ENCODE data around the gene DIS3L2.
"Not testable (repeated sequence)": the region's sequence is repeated elsewhere in the genome, so short reads cannot be mapped to it uniquely, and the experiment has no call there.

The DIS3L2 gene

GRCh38 chr2:232362174-232362900 lies 400.8 kb downstream of the DIS3L2 start:
- DNase-seq: no peak

- DNase-seq: not testable (repeated sequence)
These were observed 401.7 kb downstream of the DIS3L2 start for GRCh38 chr2:232363064-232363783.

DNA sequence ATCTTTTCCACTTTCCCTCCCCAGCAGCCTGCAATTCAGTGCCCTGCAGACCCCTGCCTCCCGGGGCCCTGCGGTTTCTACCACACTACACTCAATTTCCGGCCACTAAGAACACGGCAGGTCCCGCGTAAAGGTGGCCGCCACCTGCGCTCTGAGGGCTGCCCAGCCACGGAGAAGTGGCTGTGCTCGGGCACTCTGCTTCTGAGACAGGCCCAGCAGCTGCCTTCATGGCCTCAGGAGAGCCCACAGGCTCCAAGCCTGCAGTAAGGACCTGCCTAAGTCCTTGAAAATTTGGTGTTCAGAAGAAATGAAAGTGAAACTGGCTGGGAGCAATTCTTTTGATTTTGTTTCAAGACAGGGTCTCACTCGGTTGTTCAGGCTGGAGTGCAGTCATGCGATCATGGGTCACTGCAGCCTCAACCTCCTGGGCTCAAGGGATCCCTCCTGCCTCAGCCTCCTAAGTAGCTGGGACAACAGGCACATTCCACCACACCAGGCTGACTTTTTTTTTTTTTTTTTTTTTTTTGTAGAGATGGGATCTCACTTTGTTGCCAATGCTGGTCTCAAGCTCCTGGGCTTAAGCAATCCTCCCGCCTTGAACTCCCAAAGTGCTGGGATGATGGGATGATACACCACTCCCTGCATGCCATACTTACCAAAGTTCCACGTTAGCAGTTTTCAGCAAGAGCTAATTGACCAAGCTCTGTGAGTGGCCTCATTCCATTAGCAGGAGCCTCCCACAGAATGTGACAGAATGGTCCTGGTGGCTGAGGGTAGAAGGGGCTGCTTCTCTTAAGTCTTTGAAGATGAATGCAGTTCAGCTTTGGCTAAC lies 402.5 kb downstream of the DIS3L2 start:
- no peak for DNase-seq

DNA sequence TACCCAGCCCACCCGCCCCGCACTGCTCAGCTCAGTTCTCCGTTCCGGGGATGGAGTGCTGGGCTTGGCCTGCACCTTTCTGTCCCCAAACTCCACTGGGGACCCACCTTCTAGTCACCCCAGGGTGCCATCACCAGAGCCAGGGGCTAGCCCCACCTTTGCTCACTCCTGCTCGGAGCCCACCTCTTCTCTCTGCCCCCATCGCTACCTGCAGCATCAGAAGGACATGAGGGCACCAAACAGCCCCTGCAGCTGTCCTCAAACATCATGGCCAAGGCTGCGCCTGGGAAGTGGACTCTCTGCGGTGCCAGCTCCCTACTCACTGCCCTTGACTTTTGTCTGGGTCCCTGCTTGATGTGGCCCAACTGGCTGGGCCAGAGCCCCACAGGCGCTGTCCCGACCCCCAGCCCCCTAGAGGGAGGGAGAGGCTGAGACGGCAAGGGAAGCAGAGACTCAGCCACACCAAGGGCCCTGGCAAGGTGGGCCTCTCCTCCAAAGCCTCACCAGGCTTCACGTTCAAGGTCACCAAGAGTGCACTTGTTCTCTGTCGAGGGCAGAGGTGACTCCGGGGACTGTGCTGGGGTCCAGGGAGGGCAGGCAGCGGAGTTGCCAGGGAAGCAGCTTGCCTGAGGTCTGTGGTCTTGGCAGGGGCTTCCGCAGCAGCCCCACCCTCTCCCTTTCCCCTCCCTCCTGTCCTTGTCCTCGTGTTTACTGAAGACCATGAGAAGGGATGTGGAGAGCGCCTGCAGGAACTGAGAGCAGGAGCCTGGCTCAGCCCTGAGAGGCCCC lies 403.5 kb downstream of the DIS3L2 start:
- DNase-seq: not testable (repeated sequence)

DNA sequence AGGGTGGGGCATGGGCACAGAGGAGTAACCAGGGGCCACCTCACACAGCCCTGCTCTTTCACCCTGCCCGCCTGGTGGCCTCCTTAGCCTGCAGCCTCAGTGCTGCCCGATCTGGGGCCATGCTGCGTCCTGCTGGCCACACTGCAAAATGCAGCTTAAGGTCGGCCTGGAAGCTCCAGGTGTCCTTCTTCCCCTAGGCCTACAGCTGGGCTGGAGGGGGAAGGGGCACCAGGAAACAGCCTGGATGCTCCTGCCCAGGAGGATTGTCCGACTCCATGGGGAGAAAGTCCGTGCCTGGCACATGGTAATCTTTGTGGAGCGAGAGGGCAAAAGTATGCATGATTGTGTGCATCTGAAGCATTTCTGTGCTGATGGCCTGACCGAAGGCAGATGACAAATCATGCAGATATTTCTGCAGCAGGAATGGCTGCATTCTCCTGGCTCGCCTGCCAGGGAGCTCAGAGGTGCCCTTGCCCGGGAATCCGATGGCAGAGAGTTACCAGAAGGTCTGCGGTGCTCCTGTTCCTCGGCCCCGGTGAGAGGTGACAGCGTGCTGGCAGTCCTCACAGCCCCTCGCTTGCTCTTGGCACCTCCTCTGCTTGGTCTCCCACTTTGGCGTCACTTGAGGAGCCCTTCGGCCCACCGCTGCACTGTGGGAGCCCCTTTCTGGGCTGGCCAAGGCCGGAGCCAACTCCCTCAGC lies 404.3 kb downstream of the DIS3L2 start:
- DNase-seq: peak; percentile 16 to 18

- DNase-seq: peak; percentile 46 to 48
These were observed 404.9 kb downstream of the DIS3L2 start for GRCh38 chr2:232366461-232366860.

- DNase-seq: no peak
These were observed 405.5 kb downstream of the DIS3L2 start for GRCh38 chr2:232367016-232367415.

- DNase-seq: no peak
These were observed 406.2 kb downstream of the DIS3L2 start for GRCh38 chr2:232367591-232368233.

DNA sequence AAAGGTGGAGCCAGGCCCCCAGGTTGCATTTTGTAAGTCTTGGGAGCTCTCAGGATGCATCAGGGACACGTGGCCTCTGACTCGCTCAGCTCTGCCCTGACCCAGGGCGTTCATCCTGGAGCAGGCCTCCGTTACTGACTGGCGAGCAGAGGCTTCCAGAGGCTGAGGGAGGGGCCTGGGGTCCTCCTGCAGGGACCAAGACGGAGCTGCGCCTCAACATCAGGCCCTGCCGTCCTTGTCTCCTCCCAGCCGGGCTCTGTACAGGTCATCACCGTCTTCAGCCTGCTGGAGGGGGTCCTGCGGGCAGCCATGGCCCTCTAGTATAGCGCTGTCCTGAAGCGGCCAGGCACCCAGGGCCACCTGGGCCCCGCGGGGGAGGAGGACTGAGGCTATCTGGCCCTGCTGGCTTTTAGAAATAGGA lies 406.8 kb downstream of the DIS3L2 start:
- DNase-seq: no peak

GRCh38 chr2:232369126-232369951 lies 407.8 kb downstream of the DIS3L2 start:
- DNase-seq: no peak

GRCh38 chr2:232370007-232370406 lies 408.5 kb downstream of the DIS3L2 start:
- DNase-seq: not testable (repeated sequence)

- DNase-seq: no peak
These were observed 411.0 kb downstream of the DIS3L2 start for GRCh38 chr2:232372231-232373208.

- no peak for DNase-seq
These were observed 412.8 kb downstream of the DIS3L2 start for GRCh38 chr2:232374356-232374755.

DNA sequence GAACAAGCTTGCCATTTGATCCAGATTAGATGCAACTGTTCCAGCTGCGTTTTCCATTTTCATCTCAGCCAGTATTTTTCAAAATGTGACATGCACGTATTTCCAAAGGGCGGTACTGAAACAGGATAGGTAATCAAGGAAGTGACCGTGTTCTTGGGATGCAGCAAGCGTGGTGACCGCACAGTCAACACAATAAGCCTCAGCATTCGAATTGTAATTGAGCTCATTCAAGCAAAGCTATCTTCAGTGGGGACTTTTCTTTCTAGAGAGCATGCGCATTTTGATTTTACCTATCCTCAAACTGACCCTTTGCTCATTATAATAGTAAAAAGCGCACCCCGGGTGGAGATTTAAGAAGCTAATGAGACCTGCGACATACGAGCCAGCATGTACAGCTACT lies 413.7 kb downstream of the DIS3L2 start:
- no peak for DNase-seq

GRCh38 chr2:232376260-232376659 lies 414.7 kb downstream of the DIS3L2 start:
- no peak for DNase-seq

DNA sequence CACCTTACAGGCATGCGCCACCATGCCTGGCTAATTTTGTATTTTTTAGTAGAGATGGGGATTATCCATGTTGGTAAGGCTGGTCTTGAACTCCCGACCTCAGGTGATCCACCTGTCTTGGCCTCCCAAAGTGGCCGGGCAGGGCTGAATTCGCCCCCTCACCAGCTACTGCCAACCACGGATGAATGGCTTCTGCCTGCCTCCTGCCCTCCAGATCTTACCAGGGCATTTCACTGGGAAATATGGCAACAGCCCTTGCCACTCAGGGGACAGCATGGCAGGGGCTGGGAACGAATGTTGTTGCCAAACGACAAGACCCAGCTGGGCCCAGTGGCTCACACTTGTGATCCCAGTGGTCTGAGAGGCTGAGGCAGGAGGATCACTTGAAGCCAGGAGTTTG lies 415.2 kb downstream of the DIS3L2 start:
- no peak for DNase-seq

- no peak for DNase-seq
These were observed 415.8 kb downstream of the DIS3L2 start for GRCh38 chr2:232377319-232377718.

- no peak for DNase-seq
These were observed 416.6 kb downstream of the DIS3L2 start for GRCh38 chr2:232377841-232378734.

All from NCI-H1930 (cell line).